ENCODE results near the gene SETD5.
"Not testable (repeated sequence)": the region's sequence is repeated elsewhere in the genome, so short reads cannot be mapped to it uniquely, and the experiment has no call there.

Gene SETD5

DNA sequence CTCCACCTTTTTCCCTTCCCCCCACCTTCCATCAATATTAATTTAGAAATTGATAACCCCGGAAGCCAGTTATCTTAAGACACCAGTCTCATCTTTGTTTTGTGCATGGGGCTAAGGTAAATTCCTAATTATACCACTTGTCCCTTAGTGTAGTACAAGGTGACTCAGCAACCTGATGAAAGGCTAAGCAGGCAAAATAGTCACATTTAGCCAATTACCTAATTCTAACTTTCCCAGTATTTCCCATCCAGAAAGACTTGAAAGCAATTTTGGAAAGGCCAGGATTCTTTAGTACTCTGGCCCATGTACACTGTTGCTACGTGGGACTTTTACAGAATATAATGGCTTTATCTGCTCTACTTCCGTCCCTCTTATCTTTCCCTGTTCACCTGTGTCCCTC, 72.6 kb downstream of the SETD5 start:
- no peak for DNase-seq (ENCODE audit: extremely low read depth, low read depth)
- TF ChIP-seq, protein P1, sequence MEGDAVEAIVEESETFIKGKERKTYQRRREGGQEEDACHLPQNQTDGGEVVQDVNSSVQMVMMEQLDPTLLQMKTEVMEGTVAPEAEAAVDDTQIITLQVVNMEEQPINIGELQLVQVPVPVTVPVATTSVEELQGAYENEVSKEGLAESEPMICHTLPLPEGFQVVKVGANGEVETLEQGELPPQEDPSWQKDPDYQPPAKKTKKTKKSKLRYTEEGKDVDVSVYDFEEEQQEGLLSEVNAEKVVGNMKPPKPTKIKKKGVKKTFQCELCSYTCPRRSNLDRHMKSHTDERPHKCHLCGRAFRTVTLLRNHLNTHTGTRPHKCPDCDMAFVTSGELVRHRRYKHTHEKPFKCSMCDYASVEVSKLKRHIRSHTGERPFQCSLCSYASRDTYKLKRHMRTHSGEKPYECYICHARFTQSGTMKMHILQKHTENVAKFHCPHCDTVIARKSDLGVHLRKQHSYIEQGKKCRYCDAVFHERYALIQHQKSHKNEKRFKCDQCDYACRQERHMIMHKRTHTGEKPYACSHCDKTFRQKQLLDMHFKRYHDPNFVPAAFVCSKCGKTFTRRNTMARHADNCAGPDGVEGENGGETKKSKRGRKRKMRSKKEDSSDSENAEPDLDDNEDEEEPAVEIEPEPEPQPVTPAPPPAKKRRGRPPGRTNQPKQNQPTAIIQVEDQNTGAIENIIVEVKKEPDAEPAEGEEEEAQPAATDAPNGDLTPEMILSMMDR (IDR thresholded peaks at IDR 0.05; ENCODE audit: low read depth, low read length) = no peak

- TF ChIP-seq, protein P1 (IDR thresholded peaks at IDR 0.05; ENCODE audit: low read depth, low read length) = no peak
- no peak for DNase-seq (ENCODE audit: extremely low read depth, low read depth)
These were observed 76.2 kb downstream of the SETD5 start for GRCh38 chr3:9473496-9474065.

DNA sequence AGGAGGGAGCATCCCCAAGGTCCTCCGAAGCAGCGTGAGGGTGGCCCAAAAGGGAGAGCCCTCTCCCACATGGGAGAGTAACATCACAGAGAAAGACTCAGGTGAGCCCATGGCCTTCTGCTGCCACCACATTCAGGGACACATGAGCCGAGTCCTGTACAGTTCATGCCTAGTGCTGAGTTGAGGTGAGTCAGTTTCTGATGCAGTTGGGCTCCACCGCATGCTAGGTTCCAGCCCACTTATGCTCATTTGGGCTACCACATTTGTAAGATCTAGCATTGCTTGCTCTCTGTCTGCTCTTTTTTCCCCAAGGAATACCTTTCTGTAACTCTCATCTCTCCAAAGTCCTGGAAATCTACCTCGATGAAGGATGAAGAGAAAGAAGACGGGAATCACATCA, 77.1 kb downstream of the SETD5 start:
- no peak for DNase-seq (ENCODE audit: extremely low read depth, low read depth)

GRCh38 chr3:9476935-9477334, 79.5 kb downstream of the SETD5 start:
- TF ChIP-seq, protein P1 (IDR thresholded peaks at IDR 0.05; ENCODE audit: low read depth, low read length) = no peak
- no peak for DNase-seq (ENCODE audit: extremely low read depth, low read depth)

More for the DNA sequence above, 77.1 kb downstream of the SETD5 start:
- TF ChIP-seq, protein P1 (IDR thresholded peaks at IDR 0.05; ENCODE audit: low read depth, low read length) = no peak

DNA sequence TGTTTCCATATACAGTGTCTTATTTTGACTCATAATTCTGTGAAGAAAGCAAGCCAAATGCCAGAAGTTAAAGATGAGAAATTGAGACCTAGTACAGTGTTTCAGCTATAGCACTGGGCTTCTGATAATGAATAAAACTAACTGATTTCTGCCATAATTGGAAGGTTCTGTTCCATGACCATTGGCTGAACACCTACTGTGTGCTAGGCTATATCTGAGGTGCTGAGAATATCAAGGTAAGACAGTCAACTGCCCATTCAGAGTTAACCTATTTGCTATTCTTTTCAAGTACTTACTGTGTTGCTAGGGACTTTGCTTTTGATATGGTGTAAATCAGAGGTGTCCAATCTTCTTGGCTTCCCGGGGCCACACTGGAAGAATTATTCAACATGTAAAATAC, 82.8 kb downstream of the SETD5 start:
- DNase-seq (ENCODE audit: extremely low read depth, low read depth) = no peak
- TF ChIP-seq, protein P1 (IDR thresholded peaks at IDR 0.05; ENCODE audit: low read depth, low read length) = no peak

- TF ChIP-seq, protein P1 (IDR thresholded peaks at IDR 0.05; ENCODE audit: low read depth, low read length) = no peak
- no peak for DNase-seq (ENCODE audit: extremely low read depth, low read depth)
These were observed 87.8 kb downstream of the SETD5 start for GRCh38 chr3:9485248-9485647.

GRCh38 chr3:9491506-9491905, 94.1 kb downstream of the SETD5 start:
- DNase-seq (ENCODE audit: extremely low read depth, low read depth) = no peak
- TF ChIP-seq, protein P1 (IDR thresholded peaks at IDR 0.05; ENCODE audit: low read depth, low read length) = no peak

GRCh38 chr3:9494036-9494435, 96.6 kb downstream of the SETD5 start:
- DNase-seq (ENCODE audit: extremely low read depth, low read depth) = not testable (repeated sequence)
